WERI-Rb-1 (cell line): ENCODE data around the gene ONECUT2.

Experiments
- DNase-seq: peaks from one replicate; pipeline ENCODE4 v3.0.0-alpha.2; 2020
- H3K27ac ChIP-seq: fragments of 250-450 bp; sonication (Bioruptor Pico); 2 replicates; pipeline ENCODE4 v1.5.1; 2020; ENCODE audit warnings: mild to moderate bottlenecking, moderate library complexity
- H3K27me3 ChIP-seq: fragments of 250-450 bp; sonication (Bioruptor Pico); 2 replicates; pipeline ENCODE4 v1.5.1; 2021; ENCODE audit warnings: mild to moderate bottlenecking, low read depth, moderate library complexity; ENCODE audit not compliant: insufficient read depth, severe bottlenecking
- H3K36me3 ChIP-seq: fragments of 250-450 bp; sonication (Bioruptor Pico); 2 replicates; pipeline ENCODE4 v1.5.1; 2020; ENCODE audit warnings: mild to moderate bottlenecking, moderate library complexity
- H3K4me3 ChIP-seq: 2 replicates; pipeline ENCODE4 v1.5.1; 2011; ENCODE audit warnings: low read depth, mild to moderate bottlenecking, control low read depth, low read length
- H3K9me3 ChIP-seq: fragments of 250-450 bp; sonication (Bioruptor Pico); 2 replicates; pipeline ENCODE4 v1.5.1; 2021; ENCODE audit warnings: mild to moderate bottlenecking, moderate library complexity; ENCODE audit not compliant: severe bottlenecking
- CTCF ChIP-seq: IDR thresholded peaks from 2 replicates; pipeline ENCODE4 v1.5.1; 2011; ENCODE audit warnings: low read depth, mild to moderate bottlenecking, control low read depth, inconsistent platforms, low read length

ONECUT2 gene

GRCh38 chr18:57404345-57404744, 30.8 kb upstream of the ONECUT2 start:
- TF ChIP-seq CTCF: no peak

GRCh38 chr18:57409650-57410049, 25.5 kb upstream of the ONECUT2 start:
- no peak overlapping the region for H3K4me3 ChIP-seq

More at GRCh38 chr18:57404345-57404744, 30.8 kb upstream of the ONECUT2 start:
- no peaks in the 10 kb centered on the region for H3K9me3 ChIP-seq
- H3K4me3 ChIP-seq: no peak overlapping the region
- no peak for DNase-seq
- no peak overlapping the region for H3K27ac ChIP-seq
- H3K36me3 ChIP-seq: no peaks in the 10 kb centered on the region
- H3K27me3 ChIP-seq: no peaks in the 10 kb centered on the region

GRCh38 chr18:57410749-57411148, 24.4 kb upstream of the ONECUT2 start:
- H3K27ac ChIP-seq: no peak overlapping the region
- DNase-seq: no peak
- no peak overlapping the region for H3K4me3 ChIP-seq
- no peaks in the 10 kb centered on the region for H3K36me3 ChIP-seq
- no peaks in the 10 kb centered on the region for H3K9me3 ChIP-seq
- H3K27me3 ChIP-seq: no peaks in the 10 kb centered on the region
- TF ChIP-seq CTCF: no peak

More at GRCh38 chr18:57409650-57410049, 25.5 kb upstream of the ONECUT2 start:
- Histone ChIP-seq H3K36me3 (no peaks in the 10 kb centered on the region), H3K9me3 (no peaks in the 10 kb centered on the region), H3K27ac (no peak overlapping the region), H3K27me3 (no peaks in the 10 kb centered on the region)
- TF ChIP-seq CTCF: no peak
- DNase-seq: no peak

GRCh38 chr18:57416542-57416941, 18.6 kb upstream of the ONECUT2 start:
- no peak overlapping the region for H3K4me3 ChIP-seq
- no peaks in the 10 kb centered on the region for H3K27me3 ChIP-seq
- H3K36me3 ChIP-seq: no peaks in the 10 kb centered on the region
- no peaks in the 10 kb centered on the region for H3K9me3 ChIP-seq
- no peak overlapping the region for H3K27ac ChIP-seq
- TF ChIP-seq CTCF: no peak
- no peak for DNase-seq

GRCh38 chr18:57422313-57422872, 12.8 kb upstream of the ONECUT2 start:
- Histone ChIP-seq H3K27ac (no peak overlapping the region), H3K4me3 (no peak overlapping the region), H3K27me3 (no peaks in the 10 kb centered on the region), H3K36me3 (no peaks in the 10 kb centered on the region), H3K9me3 (no peaks in the 10 kb centered on the region)
- no peak for TF ChIP-seq CTCF
- DNase-seq: no peak

GRCh38 chr18:57423821-57424220, 11.4 kb upstream of the ONECUT2 start:
- no peak overlapping the region for H3K4me3 ChIP-seq
- no peaks in the 10 kb centered on the region for H3K36me3 ChIP-seq
- TF ChIP-seq CTCF: no peak
- H3K27me3 ChIP-seq: no peaks in the 10 kb centered on the region
- no peak overlapping the region for H3K27ac ChIP-seq
- no peak for DNase-seq
- H3K9me3 ChIP-seq: peaks cover 2% of the 10 kb centered on the region
